Naive thymus-derived CD4-positive, alpha-beta T cell (primary cell): ENCODE data around the gene PPP2R5B. TPM values are rescaled to one million over a fixed set of nuclear protein-coding genes. Genes with fewer than 3 reads are reported as not detected.
A peak's percentile ranks its signal among the peaks of the same experiment; 100 is the strongest.

Source experiments
- ATAC-seq: fragments of 150-1000 bp; cut with Tn5 transposase; 2 replicates; pipeline ENCODE4 v1.10.0; 2021; ENCODE audit warnings: mild to moderate bottlenecking, moderate library complexity
- CTCF ChIA-PET: fragments of 350-600 bp; sonication (Branson Sonifier 250); formaldehyde crosslinking; loops from one replicate; lab custom pipeline; 2021; ENCODE audit warnings: antibody characterized with exemption; lab: Charles Lee
- POLR2A ChIA-PET: fragments of 350-600 bp; sonication (Branson Sonifier 250); formaldehyde crosslinking; loops from one replicate; lab custom pipeline; 2021; ENCODE audit warnings: antibody characterized with exemption, inconsistent platforms; lab: Charles Lee
- DNase-seq, 9 donors: peaks; one replicate each; pipeline versions ENCODE4 v3.0.0 to v3.0.0-alpha.2; 2020 to 2022; ENCODE audit warnings: mixed read lengths in 1 of 9
- H3K27ac ChIP-seq: one replicate; pipeline ENCODE4 v1.7.0; 2013; ENCODE audit warnings: mild to moderate bottlenecking, low read depth, low read length, moderate library complexity
- H3K27me3 ChIP-seq, 2 donors: one replicate each; pipeline ENCODE4 v1.7.0; 2013; ENCODE audit warnings: low read length in 2 of 2, mild to moderate bottlenecking in 2 of 2, moderate library complexity in 2 of 2; ENCODE audit not compliant: control insufficient read depth in 2 of 2, insufficient read depth in 2 of 2
- H3K36me3 ChIP-seq, 3 experiments: 1 replicate in 2 of 3; 2 replicates in 1 of 3; pipeline ENCODE4 v1.7.0; 2013; ENCODE audit warnings: low read length in 3 of 3, mild to moderate bottlenecking in 3 of 3, moderate library complexity in 1 of 3; ENCODE audit not compliant: insufficient read depth in 3 of 3, control insufficient read depth in 2 of 3
- H3K4me1 ChIP-seq, 2 donors: one replicate each; pipeline ENCODE4 v1.7.0; 2013; ENCODE audit warnings: low read length in 2 of 2, mild to moderate bottlenecking in 2 of 2, moderate library complexity in 1 of 2; ENCODE audit not compliant: control insufficient read depth in 2 of 2, insufficient read depth in 2 of 2
- H3K4me3 ChIP-seq: 2 replicates; pipeline ENCODE4 v1.7.0; 2013; ENCODE audit warnings: mild to moderate bottlenecking, low read length
- H3K9me3 ChIP-seq, 3 experiments: 1 replicate in 2 of 3; 2 replicates in 1 of 3; pipeline ENCODE4 v1.7.0; 2013; ENCODE audit warnings: low read length in 3 of 3; ENCODE audit not compliant: control insufficient read depth in 2 of 3
- H3K27ac Mint-ChIP-seq, 9 donors: one replicate each; pipeline ENCODE4 v1.8.0; 2020 to 2022; ENCODE audit warnings: mixed read lengths in 9 of 9, mild to moderate bottlenecking in 8 of 9, moderate library complexity in 5 of 9, inconsistent platforms in 2 of 9
- H3K27me3 Mint-ChIP-seq, 5 donors: one replicate each; pipeline ENCODE4 v1.8.0; 2021 to 2022; ENCODE audit warnings: mixed read lengths in 5 of 5, mild to moderate bottlenecking in 1 of 5
- H3K36me3 Mint-ChIP-seq, 5 donors: one replicate each; pipeline ENCODE4 v1.8.0; 2020 to 2022; ENCODE audit warnings: mixed read lengths in 5 of 5, mild to moderate bottlenecking in 3 of 5, inconsistent platforms in 1 of 5
- H3K4me1 Mint-ChIP-seq, 7 donors: one replicate each; pipeline ENCODE4 v1.8.0; 2020 to 2022; ENCODE audit warnings: mixed read lengths in 7 of 7, mild to moderate bottlenecking in 3 of 7, inconsistent platforms in 1 of 7
- H3K4me3 Mint-ChIP-seq, 10 donors: one replicate each; pipeline ENCODE4 v1.8.0; 2020 to 2022; ENCODE audit warnings: mild to moderate bottlenecking in 10 of 10, mixed read lengths in 10 of 10, moderate library complexity in 6 of 10, inconsistent platforms in 2 of 10
- H3K9me3 Mint-ChIP-seq, 11 donors: one replicate each; pipeline ENCODE4 v1.8.0; 2020 to 2022; ENCODE audit warnings: mixed read lengths in 11 of 11, mild to moderate bottlenecking in 4 of 11, inconsistent platforms in 1 of 11, moderate library complexity in 1 of 11
- intact Hi-C, 2 donors: fragments of 100-400 bp; cut with micrococcal nuclease; formaldehyde crosslinking; loops; one replicate each; pipeline ENCODE4 v1.15.1; 2023
- polyA plus RNA-seq, 2 donors: library from polyadenylated mRNA; unstranded; fragments of 300-500 nt; fragmentation: Illumina TruSeq; gene quantifications; one replicate each; pipeline ENCODE4 v1.2.3, GENCODE V29; 2021
- total RNA-seq, 6 experiments: library from RNA in 5 of 6; stranded (reverse) in 5 of 6; gene quantifications; 1 replicate in 5 of 6; 2 replicates in 1 of 6; pipeline ENCODE4 v1.2.3 and lab custom pipeline; 2021 to 2026

Gene PPP2R5B
- total and polyA plus RNA-seq, 7 experiments from 2014 or later: 4.5 to 19.1 (median 13.1) TPM

DNA sequence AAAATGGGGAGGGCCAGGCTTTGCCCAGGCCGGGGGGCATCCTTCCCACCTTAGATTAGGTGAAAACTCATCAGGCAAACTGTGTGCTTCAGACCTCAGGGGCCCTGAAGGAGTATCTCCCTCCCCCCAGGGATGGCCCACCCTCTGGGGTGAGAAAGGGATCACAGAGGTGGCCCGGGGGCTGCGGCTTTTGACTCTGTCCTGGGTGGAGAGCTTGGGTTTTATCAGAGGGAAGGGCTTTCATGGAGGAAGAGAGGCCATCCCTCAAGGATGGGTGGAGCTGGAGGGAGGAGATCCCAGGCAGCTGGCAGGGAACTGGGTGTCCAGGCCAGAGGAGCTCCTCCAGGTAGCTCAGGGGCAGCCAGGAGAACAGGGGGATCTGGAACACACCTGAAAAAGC lies 3.1 kb upstream of the PPP2R5B start:
- H3K4me1 Mint-ChIP-seq: peaks cover 16 to 42% (median 29%) of the 10 kb centered on the region in 7 donors
- no peak overlapping the region for H3K27ac ChIP-seq
- H3K27me3 ChIP-seq: no peaks in the 10 kb centered on the region
- no peaks in the 10 kb centered on the region for H3K9me3 ChIP-seq
- peak overlapping the region in 1 of 9 donors; percentile 78 for H3K27ac Mint-ChIP-seq
- ChIA-PET POLR2A (interaction anchor here (0.6 kb wide), 1 partner anchor 15 kb away, joined by 3 read pairs; no protein-coding TSS in a partner anchor), CTCF (interaction anchor here (0.7 kb wide), 1 partner anchor 142 kb away, joined by 3 read pairs; no protein-coding TSS in a partner anchor)
- no peaks in the 10 kb centered on the region for H3K36me3 ChIP-seq
- intact Hi-C loops: loop anchor here (5.0 kb wide), 2 partner anchors 121 to 1346 kb away; partner anchors contain the start of genes RAB1B (in 1 of the 2) and SAC3D1 (in 1 of the 2)
- DNase-seq (no peak), ATAC-seq (no peak)
- H3K4me3 Mint-ChIP-seq: peak overlapping the region in 1 of 10 donors; percentile 25
- no peaks in the 10 kb centered on the region for H3K27me3 Mint-ChIP-seq
- no peaks in the 10 kb centered on the region for H3K9me3 Mint-ChIP-seq
- no peak overlapping the region for H3K4me3 ChIP-seq
- peaks cover 19 to 23% of the 10 kb centered on the region in 2 donors for H3K4me1 ChIP-seq
- H3K36me3 Mint-ChIP-seq: no peaks in the 10 kb centered on the region

DNA sequence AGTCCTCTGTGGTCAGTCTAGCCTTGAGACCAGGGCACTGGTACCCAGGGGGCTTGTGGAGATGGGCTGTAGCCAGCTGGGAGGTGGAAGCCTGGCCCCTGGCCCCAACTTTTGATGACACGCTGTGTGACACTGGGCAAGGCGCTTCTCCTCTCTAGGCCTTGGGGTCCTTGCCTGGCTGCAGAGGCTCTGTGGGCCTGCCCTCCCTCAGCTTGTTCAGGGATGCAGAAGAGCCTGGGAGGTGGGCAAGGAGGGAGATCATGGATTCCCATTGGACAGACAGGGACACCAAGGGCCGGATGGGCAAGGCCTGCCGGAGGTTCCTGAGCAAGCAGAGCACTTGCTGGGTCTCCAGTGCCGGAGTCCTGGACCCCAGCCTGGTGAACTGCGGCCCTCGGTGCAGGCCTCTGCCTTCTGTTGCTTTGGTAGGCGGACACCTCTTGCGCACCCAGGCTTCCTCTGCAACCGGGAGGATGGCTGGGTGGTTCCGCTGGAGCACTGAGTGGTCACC lies 1.3 kb upstream of the PPP2R5B start:
- no peak for DNase-seq
- no peaks in the 10 kb centered on the region for H3K27me3 Mint-ChIP-seq
- Histone ChIP-seq H3K36me3 (no peaks in the 10 kb centered on the region), H3K4me1 (peaks cover 11 to 15% of the 10 kb centered on the region in 2 donors), H3K4me3 (no peak overlapping the region), H3K27me3 (no peaks in the 10 kb centered on the region), H3K9me3 (no peaks in the 10 kb centered on the region), H3K27ac (peak overlapping the region; percentile 81)
- H3K36me3 Mint-ChIP-seq: peaks cover 0 to 10% (median 0%) of the 10 kb centered on the region in 5 donors
- POLR2A ChIA-PET: interaction anchor here (1.1 to 2.0 kb wide), 4 partner anchors 8 to 144 kb away, joined by 4 to 17 read pairs (median 8); partner anchors contain the start of gene SF1
- H3K9me3 Mint-ChIP-seq: no peaks in the 10 kb centered on the region
- no peak for ATAC-seq
- CTCF ChIA-PET: interaction anchor here (0.8 kb wide), 1 partner anchor 212 kb away, joined by 3 read pairs; no protein-coding TSS in a partner anchor
- intact Hi-C loops: loop anchor here (5.0 kb wide), 2 partner anchors 119 to 1344 kb away; partner anchors contain the start of genes RAB1B (in 1 of the 2) and SAC3D1 (in 1 of the 2)
- peak overlapping the region in 4 of 9 donors; percentile 51 to 100 (median 84) for H3K27ac Mint-ChIP-seq
- H3K4me3 Mint-ChIP-seq: peak overlapping the region in 4 of 10 donors; percentile 16 to 95 (median 60)
- H3K4me1 Mint-ChIP-seq: peaks cover 9 to 25% (median 15%) of the 10 kb centered on the region in 7 donors

DNA sequence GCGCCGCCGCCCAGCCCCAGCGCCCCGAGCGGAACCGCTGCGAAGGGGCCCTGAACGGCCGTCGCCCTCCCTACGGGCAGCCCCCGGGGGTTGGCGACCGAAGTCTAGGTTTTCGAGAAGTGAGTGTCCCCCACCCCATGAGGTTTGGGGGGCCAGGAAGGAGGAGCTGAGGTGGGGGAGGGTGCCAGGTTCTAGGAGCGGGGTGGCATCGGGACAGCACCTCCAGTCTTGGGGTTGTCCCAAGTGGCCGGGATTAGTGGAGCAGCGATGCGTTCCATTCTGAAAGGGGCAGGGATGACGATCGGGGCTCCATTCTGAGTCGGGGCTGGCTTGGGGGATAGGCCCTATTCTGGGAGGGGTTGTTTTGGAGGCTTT lies 408 bp downstream of the PPP2R5B start:
- intact Hi-C loops: loop anchor here (1.0 to 5.0 kb wide), 15 partner anchors 9 to 1342 kb away; partner anchors contain the start of genes CDCA5 (in 2 of the 2), EHD1 (in 2 of the 2), SAC3D1 (in 2 of the 2) and SNX15 (in 2 of the 2)
- peaks cover 11 to 15% of the 10 kb centered on the region in 2 donors for H3K4me1 ChIP-seq
- ChIA-PET POLR2A (interaction anchor here (0.5 to 2.0 kb wide), 7 partner anchors 10 to 146 kb away, joined by 3 to 17 read pairs (median 4); partner anchors contain the start of genes ARL2, EHD1 and SF1), CTCF (interaction anchor here (0.6 to 0.9 kb wide), 2 partner anchors 43 to 76 kb away, joined by 3 read pairs; no protein-coding TSS in a partner anchor)
- peaks cover 9 to 24% (median 14%) of the 10 kb centered on the region in 7 donors for H3K4me1 Mint-ChIP-seq
- DNase-seq: no peak
- peaks cover 0 to 14% (median 3%) of the 10 kb centered on the region in 5 donors for H3K36me3 Mint-ChIP-seq
- H3K27me3 Mint-ChIP-seq: no peaks in the 10 kb centered on the region
- no peaks in the 10 kb centered on the region for H3K9me3 Mint-ChIP-seq
- H3K9me3 ChIP-seq: no peaks in the 10 kb centered on the region
- no peaks in the 10 kb centered on the region for H3K27me3 ChIP-seq
- H3K36me3 ChIP-seq: peaks cover 0 to 6% (median 0%) of the 10 kb centered on the region in 3 experiments
- ATAC-seq: no peak
- H3K4me3 ChIP-seq: peak overlapping the region; percentile 67
- H3K27ac ChIP-seq: peak overlapping the region; percentile 81
- peak overlapping the region; percentile 83 to 99 (median 92) for H3K4me3 Mint-ChIP-seq
- H3K27ac Mint-ChIP-seq: peak overlapping the region in 8 of 9 donors; percentile 19 to 97 (median 70)

DNA sequence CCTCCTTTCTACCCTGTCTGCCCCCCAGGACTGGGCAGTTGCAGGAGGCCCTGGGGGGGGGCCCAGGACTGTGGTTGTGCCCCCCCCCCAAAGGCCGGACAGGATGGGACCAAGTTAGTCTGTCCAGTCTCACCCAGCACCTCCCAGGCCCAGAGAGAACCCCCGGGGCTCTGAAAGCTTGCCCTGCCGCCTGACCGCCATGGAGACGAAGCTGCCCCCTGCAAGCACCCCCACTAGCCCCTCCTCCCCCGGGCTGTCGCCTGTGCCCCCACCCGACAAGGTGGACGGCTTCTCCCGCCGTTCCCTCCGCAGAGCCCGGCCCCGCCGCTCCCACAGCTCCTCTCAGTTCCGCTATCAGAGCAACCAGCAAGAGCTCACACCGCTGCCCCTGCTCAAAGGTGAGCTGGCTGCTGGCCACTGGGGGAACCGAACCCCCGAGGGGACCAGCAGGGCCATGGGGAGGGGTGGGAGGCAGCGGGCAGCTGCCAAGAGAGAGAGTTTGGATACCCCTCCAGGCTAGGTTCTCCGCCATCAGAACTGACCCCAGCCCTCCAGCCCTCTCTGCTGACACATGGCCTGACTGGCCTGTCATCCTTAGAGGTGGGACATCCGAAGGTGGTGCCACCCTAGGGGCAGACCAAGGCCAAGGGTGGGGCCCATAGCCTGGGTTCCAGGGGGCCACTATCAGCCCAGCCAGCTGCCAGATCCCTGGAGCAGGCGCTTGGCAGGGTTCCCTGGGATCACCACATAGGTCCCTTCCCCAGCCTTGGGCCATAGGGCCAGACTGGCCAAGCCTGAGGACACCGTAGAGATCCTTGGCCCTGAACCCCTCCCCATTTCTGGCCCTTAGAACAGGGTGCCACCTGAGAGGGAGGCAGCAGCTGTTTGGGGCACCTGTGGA lies 1.3 kb downstream of the PPP2R5B start:
- DNase-seq (no peak), ATAC-seq (no peak)
- intact Hi-C loops: loop anchor here in 1 of 2 donors (2.0 kb wide), 1 partner anchor 47 kb away; the partner anchor contains the start of gene EHD1
- H3K4me1 ChIP-seq: peaks cover 11 to 15% of the 10 kb centered on the region in 2 donors
- Mint-ChIP-seq H3K27ac (peak overlapping the region in 5 of 9 donors; percentile 19 to 97 (median 72)), H3K27me3 (no peaks in the 10 kb centered on the region), H3K9me3 (no peaks in the 10 kb centered on the region), H3K4me1 (peaks cover 9 to 24% (median 14%) of the 10 kb centered on the region in 7 donors), H3K4me3 (peak overlapping the region in 9 of 10 donors; percentile 83 to 99 (median 92)), H3K36me3 (peaks cover 0 to 21% (median 7%) of the 10 kb centered on the region in 5 donors)
- no peaks in the 10 kb centered on the region for H3K9me3 ChIP-seq
- ChIA-PET CTCF (interaction anchor here (0.7 kb wide), 1 partner anchor 88 kb away, joined by 3 read pairs; the partner anchor contains the start of gene ARL2), POLR2A (interaction anchor here (0.7 to 2.0 kb wide), 2 partner anchors 147 to 255 kb away, joined by 3 to 10 read pairs; partner anchors contain the start of genes CAPN1 and SF1)
- H3K36me3 ChIP-seq: peaks cover 0 to 13% (median 0%) of the 10 kb centered on the region in 3 experiments
- no peaks in the 10 kb centered on the region for H3K27me3 ChIP-seq
- H3K27ac ChIP-seq: no peak overlapping the region
- no peak overlapping the region for H3K4me3 ChIP-seq

DNA sequence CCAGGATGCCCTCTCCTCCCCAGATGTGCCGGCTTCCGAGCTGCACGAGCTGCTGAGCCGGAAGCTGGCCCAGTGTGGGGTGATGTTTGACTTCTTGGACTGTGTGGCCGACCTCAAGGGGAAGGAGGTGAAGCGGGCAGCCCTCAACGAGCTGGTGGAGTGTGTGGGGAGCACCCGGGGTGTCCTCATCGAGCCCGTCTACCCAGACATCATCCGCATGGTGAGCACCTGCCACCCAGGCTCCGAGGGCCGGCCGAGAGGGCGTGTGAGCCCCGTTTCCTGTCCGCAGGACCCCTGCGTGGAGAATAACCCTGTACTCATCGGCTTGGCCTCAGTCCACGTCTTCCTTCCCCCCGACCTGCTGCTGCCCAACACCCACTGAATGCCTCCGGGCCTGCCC lies 2.2 kb downstream of the PPP2R5B start:
- no peak for ATAC-seq
- Mint-ChIP-seq H3K4me1 (peaks cover 9 to 24% (median 14%) of the 10 kb centered on the region in 7 donors), H3K9me3 (no peaks in the 10 kb centered on the region), H3K4me3 (peak overlapping the region in 7 of 10 donors; percentile 17 to 92 (median 48)), H3K36me3 (peaks cover 0 to 28% (median 8%) of the 10 kb centered on the region in 5 donors), H3K27me3 (no peaks in the 10 kb centered on the region), H3K27ac (peak overlapping the region in 1 of 9 donors; percentile 66)
- Histone ChIP-seq H3K36me3 (peaks cover 0 to 21% (median 0%) of the 10 kb centered on the region in 3 experiments), H3K27ac (no peak overlapping the region), H3K9me3 (no peaks in the 10 kb centered on the region), H3K4me3 (no peak overlapping the region), H3K27me3 (no peaks in the 10 kb centered on the region), H3K4me1 (peaks cover 11 to 15% of the 10 kb centered on the region in 2 donors)
- intact Hi-C loops: no loop called here
- POLR2A ChIA-PET: no interaction called here
- DNase-seq: no peak
- CTCF ChIA-PET: no interaction called here

DNA sequence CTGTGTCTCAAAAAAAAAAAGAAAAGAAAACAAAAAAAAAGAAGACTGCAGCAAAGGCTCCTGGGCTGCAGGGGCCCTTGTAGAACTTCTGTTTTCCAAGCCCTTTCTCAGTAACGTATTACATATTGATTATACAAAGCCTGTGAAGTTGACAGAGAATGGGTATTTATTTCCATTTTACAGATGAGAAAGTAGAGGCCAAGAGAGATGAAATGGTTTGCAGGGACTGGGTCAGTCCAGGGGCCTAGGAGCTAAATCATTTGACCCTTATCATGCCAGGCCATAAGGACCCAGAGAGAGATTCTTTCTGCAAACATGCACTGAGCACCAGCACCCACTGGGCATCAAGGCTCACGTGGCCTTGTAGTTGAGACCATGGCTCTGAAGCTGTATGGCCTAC lies 4.5 kb downstream of the PPP2R5B start:
- ChIA-PET POLR2A (no interaction called here), CTCF (no interaction called here)
- no peaks in the 10 kb centered on the region for H3K9me3 Mint-ChIP-seq

More for the DNA sequence above, 4.5 kb downstream of the PPP2R5B start:
- Histone ChIP-seq H3K27me3 (no peaks in the 10 kb centered on the region), H3K27ac (no peak overlapping the region), H3K4me1 (peaks cover 5 to 8% of the 10 kb centered on the region in 2 donors), H3K9me3 (no peaks in the 10 kb centered on the region), H3K36me3 (peaks cover 0 to 38% (median 4%) of the 10 kb centered on the region in 3 experiments), H3K4me3 (no peak overlapping the region)
- DNase-seq (no peak), ATAC-seq (no peak)
- Mint-ChIP-seq H3K27me3 (no peaks in the 10 kb centered on the region), H3K4me1 (peaks cover 5 to 16% (median 12%) of the 10 kb centered on the region in 7 donors), H3K4me3 (no peak overlapping the region), H3K27ac (no peak overlapping the region), H3K36me3 (peaks cover 0 to 37% (median 16%) of the 10 kb centered on the region in 5 donors)
- intact Hi-C loops: no loop called here
